NCI-H1048 (cell line): ENCODE measurements around the gene CLDN18.

Experiments
- DNase-seq: peaks from one replicate; lab custom pipeline; 2025; lab: John Stamatoyannopoulos, UW

Gene CLDN18

GRCh38 chr3:138025553-138025952 lies 15.6 kb downstream of the CLDN18 start:
- no peak for DNase-seq

DNA sequence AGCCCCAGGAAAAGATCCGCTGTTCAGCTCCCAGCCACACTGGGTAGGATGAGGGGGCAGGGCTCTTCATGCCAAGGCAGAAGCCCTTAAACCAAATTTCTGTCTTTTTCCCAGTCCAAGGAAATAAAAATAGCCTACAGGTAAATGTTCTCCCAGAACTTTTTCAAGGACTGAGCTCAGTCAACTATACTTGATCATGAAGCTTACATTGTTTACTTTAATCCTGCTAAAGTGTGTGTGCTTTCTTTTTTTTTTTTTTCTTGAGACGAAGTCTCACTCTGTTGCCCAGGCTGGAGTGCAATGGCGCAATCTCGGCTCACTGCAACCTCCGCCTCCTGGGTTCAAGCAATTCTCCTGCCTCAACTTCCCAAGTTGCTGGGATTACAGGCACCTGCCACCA lies 17.9 kb downstream of the CLDN18 start:
- no peak for DNase-seq

DNA sequence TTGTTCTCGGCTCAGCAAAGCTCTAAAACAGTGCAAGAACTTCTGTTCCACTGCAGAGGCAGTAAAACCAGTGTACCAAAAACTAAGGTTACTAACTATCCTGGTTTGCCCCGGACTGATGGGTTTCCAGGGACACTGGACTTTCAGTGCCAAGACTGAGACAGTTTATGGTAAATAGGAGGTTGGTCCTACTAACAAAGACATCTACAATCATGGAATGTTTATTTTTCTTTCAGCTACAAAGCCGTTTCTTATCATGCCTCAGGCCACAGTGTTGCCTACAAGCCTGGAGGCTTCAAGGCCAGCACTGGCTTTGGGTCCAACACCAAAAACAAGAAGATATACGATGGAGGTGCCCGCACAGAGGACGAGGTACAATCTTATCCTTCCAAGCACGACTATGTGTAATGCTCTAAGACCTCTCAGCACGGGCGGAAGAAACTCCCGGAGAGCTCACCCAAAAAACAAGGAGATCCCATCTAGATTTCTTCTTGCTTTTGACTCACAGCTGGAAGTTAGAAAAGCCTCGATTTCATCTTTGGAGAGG lies 20.8 kb downstream of the CLDN18 start:
- DNase-seq, result no peak

DNA sequence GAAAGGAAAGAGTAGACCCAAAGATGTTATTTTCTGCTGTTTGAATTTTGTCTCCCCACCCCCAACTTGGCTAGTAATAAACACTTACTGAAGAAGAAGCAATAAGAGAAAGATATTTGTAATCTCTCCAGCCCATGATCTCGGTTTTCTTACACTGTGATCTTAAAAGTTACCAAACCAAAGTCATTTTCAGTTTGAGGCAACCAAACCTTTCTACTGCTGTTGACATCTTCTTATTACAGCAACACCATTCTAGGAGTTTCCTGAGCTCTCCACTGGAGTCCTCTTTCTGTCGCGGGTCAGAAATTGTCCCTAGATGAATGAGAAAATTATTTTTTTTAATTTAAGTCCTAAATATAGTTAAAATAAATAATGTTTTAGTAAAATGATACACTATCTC lies 21.6 kb downstream of the CLDN18 start:
- DNase-seq, result no peak

- DNase-seq, result no peak
Observed at GRCh38 chr3:138032567-138032966, 22.6 kb downstream of the CLDN18 start.

- DNase-seq, result no peak
Observed at GRCh38 chr3:138033202-138033691, 23.3 kb downstream of the CLDN18 start.

DNA sequence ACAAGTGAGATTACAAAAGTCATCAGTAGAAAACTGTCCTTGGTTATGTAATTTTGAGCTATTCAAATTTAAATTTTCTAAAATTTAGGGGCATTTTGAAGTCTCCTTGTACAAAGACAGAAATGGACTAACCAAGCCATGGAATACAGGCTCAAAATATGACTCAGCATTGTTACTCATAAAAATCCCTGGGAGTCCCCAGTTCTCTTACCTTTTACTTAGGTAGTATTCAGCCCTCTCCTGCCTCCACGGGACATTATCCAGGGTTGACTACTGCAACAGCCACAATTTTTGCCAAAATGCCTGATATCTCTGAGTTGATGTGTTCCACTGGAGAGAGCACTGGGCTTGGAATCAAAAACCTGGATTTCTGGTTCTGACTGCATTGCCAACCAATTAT lies 25.0 kb downstream of the CLDN18 start:
- no peak for DNase-seq

- no peak for DNase-seq
Observed at GRCh38 chr3:138036572-138036971, 26.6 kb downstream of the CLDN18 start.

- no peak for DNase-seq
Observed at GRCh38 chr3:138038725-138039462, 28.9 kb downstream of the CLDN18 start.

- DNase-seq, result no peak
Observed at GRCh38 chr3:138042043-138042442, 32.1 kb downstream of the CLDN18 start.

DNA sequence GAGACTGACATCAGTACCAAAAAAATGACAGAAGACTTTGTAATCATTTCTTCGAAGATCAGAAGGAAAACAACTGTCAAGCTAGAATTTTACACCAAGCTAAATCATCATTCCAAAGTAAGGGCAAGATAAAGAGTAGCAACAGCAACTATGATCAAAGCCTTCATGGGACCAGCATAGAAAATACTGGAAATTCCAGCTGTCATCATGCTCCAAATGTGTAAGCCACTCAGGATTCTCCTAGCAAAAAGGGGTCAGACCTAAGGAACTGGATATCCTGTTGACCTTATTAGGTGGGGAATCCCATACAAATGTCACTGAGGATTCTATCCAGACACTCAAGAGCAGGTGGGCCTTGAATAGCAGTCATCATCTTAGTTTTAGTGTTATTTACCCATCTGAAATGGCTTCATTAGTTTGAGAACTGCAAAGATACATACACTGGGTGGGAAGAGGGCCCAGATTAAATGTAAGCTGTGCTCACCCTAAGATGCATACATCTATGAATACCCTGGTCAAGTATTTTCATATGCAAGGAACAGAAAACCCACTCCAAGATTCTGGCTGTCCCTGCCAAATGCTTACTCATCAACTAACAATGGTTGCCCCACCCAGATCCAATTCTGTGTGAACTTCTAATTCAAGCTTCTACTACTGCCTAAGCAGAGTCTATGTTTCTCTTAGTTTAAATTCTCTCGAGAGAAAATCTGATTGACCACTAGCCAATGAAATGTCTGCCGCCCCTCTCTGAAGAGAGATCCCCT lies 33.5 kb downstream of the CLDN18 start:
- DNase-seq, result no peak

DNA sequence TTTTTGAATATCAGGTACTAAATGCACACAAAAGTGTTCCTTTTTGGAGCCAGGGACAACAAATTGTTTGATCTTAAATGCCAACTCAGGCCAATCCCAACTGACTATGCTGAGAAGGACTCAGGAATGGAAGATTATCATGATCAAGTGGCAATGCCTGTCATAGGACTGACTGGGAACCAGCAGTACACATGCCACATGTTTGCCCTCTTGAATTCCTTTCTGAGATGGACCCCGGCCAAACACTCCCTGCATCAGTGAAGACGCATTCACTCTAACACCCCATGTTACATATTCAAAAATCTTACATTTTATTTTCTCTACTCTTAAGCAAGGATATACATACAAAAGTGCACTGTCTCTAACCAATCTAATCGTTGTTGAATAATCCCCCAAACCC lies 36.1 kb downstream of the CLDN18 start:
- DNase-seq, result no peak

DNA sequence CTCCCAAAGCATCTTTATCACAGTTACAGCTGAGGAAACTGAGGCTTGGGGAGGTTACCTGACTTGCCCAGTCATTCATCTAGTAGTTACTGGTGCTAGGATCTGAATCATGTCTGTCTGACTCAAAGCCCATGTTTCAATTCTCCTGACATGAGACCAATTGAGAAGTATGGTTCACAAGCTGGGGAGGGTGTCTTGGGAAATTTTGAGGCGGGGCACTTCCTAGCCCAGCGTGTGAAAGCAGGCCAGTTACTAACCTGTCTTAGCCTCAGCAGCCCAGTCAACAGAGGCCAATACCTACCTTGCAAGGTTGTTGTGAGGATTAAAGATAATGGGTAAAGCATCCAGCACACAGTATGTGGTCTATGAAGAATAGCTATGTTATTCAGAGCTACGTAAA lies 37.0 kb downstream of the CLDN18 start:
- no peak for DNase-seq

DNA sequence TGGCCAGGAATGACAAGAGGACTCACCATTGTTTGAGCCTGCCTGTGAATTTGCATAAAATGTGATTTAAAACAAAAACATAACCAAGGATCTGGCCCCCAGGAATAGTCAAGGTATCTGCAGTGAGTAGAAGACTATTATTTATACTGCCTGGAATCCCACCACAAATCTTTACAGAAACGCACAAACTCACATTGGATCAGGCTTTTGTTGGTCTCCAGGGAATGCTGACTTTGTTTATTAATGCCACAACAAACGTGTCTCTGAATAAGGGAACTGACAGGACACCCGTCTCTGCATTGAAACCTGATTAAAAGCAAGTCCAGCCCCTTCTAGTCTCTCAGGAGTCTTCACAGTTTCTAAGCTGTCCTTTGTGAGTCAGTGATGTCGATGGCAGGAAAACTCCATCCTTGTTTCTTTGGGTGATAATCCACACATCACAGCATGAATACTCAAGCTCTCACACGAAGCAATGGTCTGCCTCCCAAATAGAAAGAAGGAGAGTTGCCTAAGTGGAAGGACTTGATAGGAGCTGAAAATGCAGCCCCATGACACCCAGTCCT lies 37.7 kb downstream of the CLDN18 start:
- no peak for DNase-seq

DNA sequence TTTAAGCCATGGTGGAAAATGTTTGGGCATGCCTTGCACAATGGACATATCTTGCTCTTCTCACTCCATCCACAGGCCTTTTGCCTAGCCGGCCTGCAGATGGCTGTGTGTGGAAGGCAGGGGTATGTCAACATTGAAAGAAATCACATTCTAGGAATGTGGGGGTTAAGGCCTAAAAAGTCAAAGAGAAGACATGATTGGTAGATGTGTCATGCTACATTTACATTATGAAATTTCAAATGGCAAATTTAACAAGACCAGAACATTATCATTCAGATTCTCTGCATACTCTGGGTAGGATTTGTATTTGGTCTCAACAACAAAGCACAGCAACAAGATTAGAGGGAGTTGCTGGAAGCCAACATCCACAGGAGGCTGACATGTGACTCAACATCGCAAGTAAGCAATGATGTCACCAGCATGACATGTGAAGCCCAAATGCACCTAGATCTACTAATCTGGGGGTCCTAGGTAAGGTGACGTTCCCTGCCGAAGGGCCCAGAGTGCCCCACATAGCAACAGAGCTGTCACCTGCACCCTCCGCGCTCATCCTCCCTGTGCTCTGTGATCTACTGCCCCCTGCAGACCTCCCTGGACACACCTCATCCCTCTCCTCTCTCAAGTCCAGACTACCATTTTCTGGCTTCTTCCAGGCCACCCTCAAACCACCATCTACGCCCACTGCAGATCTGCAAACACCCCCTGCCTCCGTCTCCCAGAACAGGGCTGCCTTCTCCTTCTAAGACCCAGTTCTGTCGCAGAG lies 39.4 kb downstream of the CLDN18 start:
- DNase-seq, result no peak

- no peak for DNase-seq
Observed at GRCh38 chr3:138051947-138052802, 42.2 kb downstream of the CLDN18 start.

DNA sequence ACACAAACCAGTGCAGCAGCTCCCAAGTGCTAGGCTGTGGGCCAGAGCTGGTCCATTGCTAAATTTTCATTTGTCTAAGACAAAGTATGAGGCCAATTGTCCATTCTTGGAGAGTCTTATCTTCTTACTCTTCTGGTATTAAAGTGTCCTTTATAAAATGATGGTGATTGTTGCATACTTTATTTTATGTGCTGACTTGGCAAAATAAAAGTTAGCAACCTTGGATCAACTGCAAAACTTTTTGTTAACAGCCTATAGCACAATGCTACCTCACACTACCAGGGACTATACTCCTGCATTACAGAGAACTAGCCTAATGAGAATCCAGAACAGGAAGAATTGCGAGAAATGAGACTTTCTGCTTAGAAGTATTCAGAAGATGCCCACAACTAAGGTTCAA lies 44.1 kb downstream of the CLDN18 start:
- DNase-seq, result no peak

DNA sequence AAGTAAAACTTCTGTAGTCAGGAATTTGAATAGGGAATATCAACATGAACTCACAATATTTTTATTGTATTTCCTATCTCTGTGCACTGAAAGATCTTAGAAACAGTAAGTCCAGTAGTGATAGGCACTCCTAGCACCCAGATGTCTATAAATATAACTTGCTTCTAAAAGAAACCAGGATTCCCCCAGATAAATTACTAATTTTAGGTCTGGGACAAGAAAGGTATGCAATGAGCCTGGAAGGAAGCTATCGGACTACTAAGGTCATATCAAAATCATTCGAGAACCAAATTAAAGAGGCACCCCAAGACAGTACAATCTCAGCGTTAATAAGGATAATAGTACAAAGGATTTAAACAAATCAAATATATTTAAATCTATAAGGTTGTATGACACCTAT lies 47.4 kb downstream of the CLDN18 start:
- no peak for DNase-seq

DNA sequence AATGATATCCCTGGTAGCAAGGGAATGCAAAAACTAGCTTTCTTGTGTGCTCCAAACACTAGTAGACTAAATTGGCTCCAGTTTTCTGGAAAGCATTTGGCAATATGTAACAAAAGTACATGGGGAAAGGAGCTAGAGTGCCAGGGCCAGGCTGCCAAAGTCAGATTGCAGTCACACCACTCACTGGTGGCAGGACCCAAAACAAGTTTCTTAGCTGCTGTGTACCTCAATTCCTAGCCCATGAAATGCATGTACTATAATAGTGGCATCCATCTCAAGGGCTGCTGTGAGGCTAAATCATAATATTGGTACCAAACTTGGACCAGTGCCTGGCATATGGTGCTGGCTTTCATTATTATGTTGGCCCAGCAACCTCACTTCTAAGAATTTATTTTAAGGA lies 49.3 kb downstream of the CLDN18 start:
- no peak for DNase-seq

DNA sequence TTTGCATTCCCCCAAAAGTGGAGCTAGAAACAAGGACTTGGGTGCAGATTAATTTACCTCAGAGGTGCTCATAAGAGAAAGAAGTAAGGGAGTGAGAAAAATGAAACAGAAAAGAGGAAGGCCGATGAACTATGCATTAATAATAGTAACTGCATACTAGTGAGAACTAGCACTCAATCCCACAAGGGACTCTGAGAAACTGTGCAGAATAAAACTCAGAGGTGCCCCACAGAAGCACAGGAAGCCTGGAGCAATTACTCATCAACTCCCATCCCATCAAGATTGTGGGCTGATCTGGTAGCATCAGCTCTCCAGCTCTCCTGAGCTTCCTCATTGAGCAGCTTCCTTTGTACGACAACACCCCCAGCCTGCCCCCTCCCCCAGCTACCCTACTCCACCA lies 50.8 kb downstream of the CLDN18 start:
- no peak for DNase-seq

DNA sequence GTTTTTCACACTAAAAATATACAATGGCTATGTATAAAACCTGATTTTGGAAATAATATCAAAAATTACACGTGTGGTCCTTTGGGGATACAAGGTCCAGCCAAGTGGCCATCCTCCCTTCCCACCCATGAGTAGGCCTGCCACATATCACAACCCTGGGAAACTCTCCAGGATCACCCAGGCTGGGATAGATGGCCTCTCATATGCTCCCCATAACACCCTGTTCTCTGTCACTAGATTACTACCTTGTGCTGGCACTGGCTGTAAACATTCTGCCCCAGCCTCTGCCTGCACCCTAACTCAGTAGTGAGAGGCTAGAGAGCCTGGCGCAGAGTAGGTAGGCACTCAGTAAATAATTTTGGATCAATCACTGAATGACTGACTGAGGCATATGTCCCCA lies 52.1 kb downstream of the CLDN18 start:
- no peak for DNase-seq
